ENCODE measurements around the gene C5AR1.
"Not testable (repeated sequence)": the region's sequence is repeated elsewhere in the genome, so short reads cannot be mapped to it uniquely, and the experiment has no call there.

Gene C5AR1

GRCh38 chr19:47309608-47310007 lies at the start of gene C5AR1:
Gene C5AR1, plus strand, starts transcription at chr19:47309861. Its CDS starts 35 bp downstream, at chr19:47309896.
- no peak for DNase-seq

- DNase-seq: no peak
Measured at GRCh38 chr19:47260476-47260875, 49.2 kb upstream of the C5AR1 start.

GRCh38 chr19:47261946-47262793 lies 47.5 kb upstream of the C5AR1 start:
- not testable (repeated sequence) for DNase-seq

- DNase-seq: no peak
Measured at GRCh38 chr19:47264629-47265028, 45.0 kb upstream of the C5AR1 start.

GRCh38 chr19:47266401-47266941 lies 43.2 kb upstream of the C5AR1 start:
- no peak for DNase-seq

- no peak for DNase-seq
Measured at GRCh38 chr19:47267350-47267759, 42.3 kb upstream of the C5AR1 start.

GRCh38 chr19:47268028-47268427 lies 41.6 kb upstream of the C5AR1 start:
- DNase-seq: no peak

GRCh38 chr19:47269596-47269995 lies 40.1 kb upstream of the C5AR1 start:
- no peak for DNase-seq

GRCh38 chr19:47270408-47270807 lies 39.3 kb upstream of the C5AR1 start:
- no peak for DNase-seq

GRCh38 chr19:47271949-47272348 lies 37.7 kb upstream of the C5AR1 start:
- no peak for DNase-seq

- DNase-seq: no peak
Measured at GRCh38 chr19:47272448-47273312, 37.0 kb upstream of the C5AR1 start.

- peak; percentile 81 to 89 (median 85) for DNase-seq
Measured at GRCh38 chr19:47273313-47274070, 36.2 kb upstream of the C5AR1 start.

GRCh38 chr19:47274071-47274890 lies 35.4 kb upstream of the C5AR1 start, which contains the start of gene INAFM1:
Gene INAFM1, plus strand, starts transcription at chr19:47274885. Its CDS starts 35 bp downstream, at chr19:47274920.
- peak; percentile 97 to 100 (median 99) for DNase-seq

GRCh38 chr19:47274891-47275761 lies 34.5 kb upstream of the C5AR1 start:
- DNase-seq: peak in 1 of 6 experiments; percentile 42

- no peak for DNase-seq
Measured at GRCh38 chr19:47275791-47276461, 33.7 kb upstream of the C5AR1 start.

- DNase-seq: not testable (repeated sequence)
Measured at GRCh38 chr19:47276513-47276912, 33.1 kb upstream of the C5AR1 start.

GRCh38 chr19:47280183-47280797 lies 29.4 kb upstream of the C5AR1 start:
- DNase-seq: peak in 4 of 6 experiments; percentile 20 to 37 (median 28)

GRCh38 chr19:47283405-47284059 lies 26.1 kb upstream of the C5AR1 start:
- DNase-seq: no peak
